ENCODE data around the gene GMDS.
"Not testable (repeated sequence)": the region's sequence is repeated elsewhere in the genome, so short reads cannot be mapped to it uniquely, and the experiment has no call there.

Gene GMDS

DNA sequence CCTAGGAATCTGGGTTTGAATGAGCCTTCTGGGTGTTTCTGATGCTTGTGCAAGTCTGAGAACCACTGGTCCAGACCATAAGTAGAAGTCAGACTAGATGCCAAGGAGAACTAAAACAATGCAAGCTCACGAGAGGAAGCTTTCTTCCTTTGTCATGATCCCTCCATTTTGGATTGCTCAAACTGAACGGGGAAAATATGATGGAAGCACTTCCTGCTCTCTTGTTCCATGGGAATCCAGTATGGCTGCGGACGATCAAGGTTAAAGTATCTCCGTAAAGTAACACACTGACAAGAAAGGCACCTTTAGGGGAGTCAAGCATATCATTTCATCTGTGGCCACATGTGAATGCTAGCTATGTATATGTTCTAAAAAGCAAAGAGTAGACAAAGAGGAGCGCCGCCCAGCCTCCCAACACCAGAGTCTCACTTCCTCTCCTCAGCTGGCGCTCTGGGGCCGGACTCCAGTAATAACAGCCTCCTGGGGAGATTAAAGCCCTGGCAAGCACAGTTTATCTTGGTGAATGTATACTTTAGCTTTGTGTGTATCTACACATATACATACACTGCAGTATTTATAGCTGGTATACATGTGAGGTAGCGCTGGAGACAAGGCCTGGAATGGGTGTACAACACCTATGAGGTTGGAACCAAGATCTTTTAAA is 547.6 kb downstream of the GMDS start:
- no peak for FAIRE-seq
- no peak for DNase-seq (ENCODE audit: extremely low spot score, insufficient read length, low read depth)

GRCh38 chr6:1696463-1696850 is 548.9 kb downstream of the GMDS start:
- FAIRE-seq (no peak), DNase-seq (ENCODE audit: extremely low spot score, insufficient read length, low read depth) (no peak)

- DNase-seq (ENCODE audit: extremely low spot score, insufficient read length, low read depth) (no peak), FAIRE-seq (no peak)
Observed at GRCh38 chr6:1695546-1696462, 549.6 kb downstream of the GMDS start.

GRCh38 chr6:1691828-1692227 is 553.6 kb downstream of the GMDS start:
- not testable (repeated sequence) for FAIRE-seq; DNase-seq (ENCODE audit: extremely low spot score, insufficient read length, low read depth)

DNA sequence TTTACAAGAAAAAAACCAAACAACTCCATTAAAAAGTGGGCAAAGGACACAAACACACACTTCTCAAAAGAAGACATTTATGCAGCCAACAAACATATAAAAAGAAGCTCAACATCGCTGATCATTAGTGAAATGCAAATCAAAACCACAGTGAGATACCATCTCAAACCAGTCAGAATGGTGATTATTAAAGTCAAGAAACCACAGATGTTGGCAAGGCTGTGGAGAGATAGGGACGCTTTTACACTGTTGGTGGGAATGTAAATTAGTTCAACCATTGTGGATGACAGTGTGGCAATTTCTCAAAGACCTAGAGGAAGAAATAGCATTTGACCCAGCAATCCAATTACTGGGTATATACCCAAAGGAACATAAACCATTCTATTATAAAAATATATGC is 554.7 kb downstream of the GMDS start:
- FAIRE-seq; DNase-seq (ENCODE audit: extremely low spot score, insufficient read length, low read depth): not testable (repeated sequence)

GRCh38 chr6:1689141-1689540 is 556.3 kb downstream of the GMDS start:
- no peak for DNase-seq (ENCODE audit: extremely low spot score, insufficient read length, low read depth)
- no peak for FAIRE-seq

DNA sequence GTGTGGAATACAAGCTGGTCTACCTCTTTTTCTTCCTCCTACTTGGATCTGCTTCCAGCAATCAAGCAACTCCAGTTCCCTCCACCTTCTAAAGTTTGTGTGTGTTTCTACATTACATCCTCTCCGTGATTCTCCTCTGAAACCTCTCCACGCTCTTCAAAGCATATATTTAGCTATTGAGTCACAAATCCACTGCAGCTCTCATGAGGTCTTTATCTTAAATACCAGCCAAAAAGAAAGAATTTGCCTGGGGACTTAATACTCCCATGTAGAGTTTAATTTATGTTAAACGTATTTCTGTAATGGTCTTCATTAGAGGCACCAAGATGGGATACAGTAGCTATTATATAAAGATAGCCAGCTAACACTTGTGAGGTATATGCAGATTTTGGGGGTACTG is 557.0 kb downstream of the GMDS start:
- FAIRE-seq = no peak
- DNase-seq (ENCODE audit: extremely low spot score, insufficient read length, low read depth) = no peak

GRCh38 chr6:1687402-1687801 is 558.0 kb downstream of the GMDS start:
- FAIRE-seq (no peak), DNase-seq (ENCODE audit: extremely low spot score, insufficient read length, low read depth) (no peak)

- FAIRE-seq (no peak), DNase-seq (ENCODE audit: extremely low spot score, insufficient read length, low read depth) (no peak)
Observed at GRCh38 chr6:1686117-1687098, 559.0 kb downstream of the GMDS start.

DNA sequence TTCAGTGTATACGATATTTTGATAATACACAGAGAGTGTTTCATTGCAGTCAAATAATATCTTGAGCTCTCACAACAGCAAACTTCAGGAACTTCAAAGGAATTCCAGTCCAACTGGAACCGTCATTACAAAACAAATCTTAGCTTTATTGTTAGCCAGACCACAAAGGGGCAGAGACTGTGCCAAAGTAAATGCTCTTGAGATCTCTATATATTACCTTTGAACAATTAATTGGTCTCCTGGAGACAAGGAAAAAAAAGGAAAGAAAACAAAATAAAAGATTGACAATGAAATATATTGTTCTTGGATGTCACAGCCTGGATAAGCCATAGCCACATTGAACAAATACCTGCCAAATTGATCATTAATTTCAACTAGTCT is 565.7 kb downstream of the GMDS start:
- FAIRE-seq (no peak), DNase-seq (ENCODE audit: extremely low spot score, insufficient read length, low read depth) (no peak)

DNA sequence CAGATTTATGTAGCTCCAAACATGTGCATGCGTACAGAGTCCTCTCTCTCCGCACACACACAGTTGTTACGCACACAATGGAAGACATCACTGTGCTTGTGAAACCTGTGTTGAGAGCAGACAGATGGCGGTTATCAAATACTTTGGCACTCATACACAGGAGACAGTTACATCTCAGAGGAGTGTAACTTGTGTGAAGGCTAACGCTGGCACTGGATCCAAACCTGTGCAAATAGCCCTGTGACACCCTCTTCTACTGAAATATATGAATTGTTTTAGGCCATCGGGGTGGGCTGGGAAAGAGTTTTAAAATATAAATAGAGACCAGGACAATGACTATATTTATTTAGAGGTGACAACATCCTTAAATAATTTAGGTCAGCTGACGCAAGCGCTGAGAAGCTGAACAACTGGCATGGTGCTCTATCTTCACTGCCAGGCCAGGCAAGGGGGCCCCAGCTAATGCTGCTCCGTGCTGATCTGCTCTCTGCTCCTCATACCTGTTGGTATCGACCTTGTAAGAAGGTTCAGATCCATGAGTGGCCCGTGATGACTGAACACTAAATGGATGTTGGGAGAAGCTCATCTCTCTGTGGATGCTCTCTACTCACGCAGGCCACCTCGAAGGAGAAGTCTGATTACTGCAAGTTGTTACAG is 566.2 kb downstream of the GMDS start:
- no peak for FAIRE-seq
- DNase-seq (ENCODE audit: extremely low spot score, insufficient read length, low read depth) = no peak

GRCh38 chr6:1678201-1678600 is 567.2 kb downstream of the GMDS start:
- no peak for DNase-seq (ENCODE audit: extremely low spot score, insufficient read length, low read depth)
- FAIRE-seq = no peak

GRCh38 chr6:1672379-1672778 is 573.0 kb downstream of the GMDS start:
- no peak for DNase-seq (ENCODE audit: extremely low spot score, insufficient read length, low read depth)
- no peak for FAIRE-seq

GRCh38 chr6:1670711-1671462 is 574.5 kb downstream of the GMDS start:
- FAIRE-seq = no peak
- no peak for DNase-seq (ENCODE audit: extremely low spot score, insufficient read length, low read depth)

DNA sequence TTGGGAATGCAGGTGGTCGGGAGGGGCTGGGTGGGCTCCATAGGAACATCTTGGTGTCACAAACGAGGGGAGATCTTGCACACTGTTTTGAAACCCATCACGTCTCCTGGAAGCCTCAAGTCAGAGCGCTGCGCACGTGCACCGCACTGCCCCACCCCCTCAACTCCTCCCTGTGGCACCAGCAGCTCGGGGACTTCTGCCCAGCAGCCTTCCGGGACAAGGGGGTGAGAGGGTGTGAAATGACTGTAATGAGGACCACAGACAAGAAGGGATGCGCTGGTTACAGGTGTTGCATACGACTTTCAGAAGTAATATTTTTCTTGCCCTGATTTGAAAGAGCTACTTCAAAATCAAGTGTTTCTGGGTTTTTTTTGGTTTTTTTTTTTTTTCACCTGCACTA is 575.4 kb downstream of the GMDS start:
- DNase-seq (ENCODE audit: extremely low spot score, insufficient read length, low read depth) (no peak), FAIRE-seq (no peak)

DNA sequence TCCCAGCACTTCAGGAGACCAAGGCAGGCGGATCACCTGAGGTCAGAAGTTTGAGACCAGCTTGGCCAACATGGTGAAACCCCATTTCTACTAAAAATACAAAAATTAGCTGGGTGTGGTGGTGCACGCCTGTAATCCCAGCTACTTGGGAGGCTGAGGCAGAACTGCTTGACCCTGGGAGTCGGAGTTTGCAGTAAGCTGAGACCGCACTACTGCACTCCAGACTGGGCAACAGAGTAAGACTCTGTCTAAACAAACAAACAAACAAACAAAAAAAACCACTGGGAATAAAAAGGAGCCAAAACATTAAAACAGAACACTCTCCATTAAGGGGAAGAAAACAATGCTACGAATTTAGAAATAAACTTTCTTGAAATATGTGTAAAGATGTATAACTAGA is 576.9 kb downstream of the GMDS start:
- FAIRE-seq; DNase-seq (ENCODE audit: extremely low spot score, insufficient read length, low read depth): not testable (repeated sequence)

DNA sequence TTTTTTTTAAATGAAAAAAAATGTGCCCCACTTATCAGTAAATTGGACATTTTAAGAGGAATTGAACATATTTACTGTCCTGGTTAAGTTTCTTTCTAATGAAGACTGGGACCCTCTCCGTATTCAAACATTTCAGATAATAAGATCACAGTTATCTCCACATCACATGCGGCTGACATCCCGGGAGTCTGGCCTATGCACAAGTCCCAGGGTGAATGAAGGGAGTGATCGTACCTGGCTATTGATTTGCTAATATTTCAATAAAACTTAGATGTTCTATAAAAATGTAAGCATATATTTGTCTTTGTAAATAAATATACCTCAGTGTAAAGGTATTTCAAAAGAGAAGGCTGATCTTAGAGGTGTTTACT is 577.6 kb downstream of the GMDS start:
- DNase-seq (ENCODE audit: extremely low spot score, insufficient read length, low read depth) = no peak
- no peak for FAIRE-seq

DNA sequence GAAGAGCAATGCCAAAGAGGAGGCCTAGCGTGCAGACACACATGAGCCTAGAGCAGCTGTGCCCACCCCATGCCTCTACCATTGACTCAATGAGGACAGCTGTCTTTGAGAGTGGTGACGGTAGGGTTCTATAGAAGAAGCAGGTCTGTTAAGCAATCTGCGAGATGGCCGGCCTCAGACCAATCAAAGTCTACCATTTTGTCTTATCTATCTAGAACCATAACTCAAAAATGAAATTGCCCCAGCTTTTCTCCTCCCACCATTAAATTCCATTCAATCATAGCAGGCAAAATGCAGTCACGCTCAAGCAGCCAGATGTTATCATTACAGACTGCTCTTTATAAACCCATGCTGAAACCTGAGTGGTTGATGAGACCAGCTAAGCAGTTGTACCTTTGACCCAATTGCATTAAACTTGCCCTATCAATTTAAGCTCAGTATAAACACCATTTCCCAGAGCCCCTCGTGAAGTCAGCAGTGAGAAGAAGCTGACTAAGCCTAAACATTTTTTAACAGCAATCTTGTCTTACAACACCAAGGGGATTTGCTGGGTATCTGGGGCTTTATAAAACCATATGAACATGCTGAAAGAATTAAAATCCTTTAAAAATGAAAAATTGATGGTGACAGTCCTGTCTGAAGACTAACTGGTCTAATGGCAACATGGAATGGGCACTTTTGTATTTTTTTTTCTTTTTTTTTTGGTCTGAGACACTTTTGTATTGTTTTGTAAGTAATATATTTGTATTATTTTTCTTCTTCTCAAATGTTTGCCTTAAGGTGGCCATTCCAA is 578.2 kb downstream of the GMDS start:
- DNase-seq (ENCODE audit: extremely low spot score, insufficient read length, low read depth) = no peak

More for the DNA sequence above, 578.2 kb downstream of the GMDS start:
- no peak for FAIRE-seq
